Naive thymus-derived CD8-positive, alpha-beta T cell (primary cell): ENCODE results near the gene BTBD8. TPM values are rescaled to one million over a fixed set of nuclear protein-coding genes. Genes with fewer than 3 reads are reported as not detected.

Source experiments
- ATAC-seq, 2 donors: fragments of 150-1000 bp; cut with Tn5 transposase in 1 of 2; sonication (Bioruptor Pico), chemical (Tn5 transposase) in 1 of 2; 1 replicate in 1 of 2; 2 replicates in 1 of 2; pipeline ENCODE4 v1.10.0; 2021; ENCODE audit warnings: mild to moderate bottlenecking in 2 of 2, moderate library complexity in 2 of 2
- POLR2A ChIA-PET: fragments of 350-600 bp; sonication (Branson Sonifier 250); formaldehyde crosslinking; loops from one replicate; lab custom pipeline; 2021; ENCODE audit warnings: antibody characterized with exemption; lab: Charles Lee
- DNase-seq, 10 donors: peaks; one replicate each; pipeline versions ENCODE4 v3.0.0 to v3.0.0-alpha.2; 2020 to 2022
- H3K27ac Mint-ChIP-seq, 10 donors: one replicate each; pipeline ENCODE4 v1.8.0; 2020 to 2022; ENCODE audit warnings: mild to moderate bottlenecking in 10 of 10, mixed read lengths in 10 of 10, moderate library complexity in 4 of 10, inconsistent platforms in 1 of 10
- H3K27me3 Mint-ChIP-seq, 5 donors: one replicate each; pipeline ENCODE4 v1.8.0; 2021 to 2022; ENCODE audit warnings: mixed read lengths in 5 of 5
- H3K36me3 Mint-ChIP-seq, 3 donors: one replicate each; pipeline ENCODE4 v1.8.0; 2020 to 2022; ENCODE audit warnings: mixed read lengths in 3 of 3, mild to moderate bottlenecking in 2 of 3, inconsistent platforms in 1 of 3
- H3K4me1 Mint-ChIP-seq, 4 donors: one replicate each; pipeline ENCODE4 v1.8.0; 2021 to 2022; ENCODE audit warnings: mixed read lengths in 4 of 4
- H3K4me3 Mint-ChIP-seq, 10 donors: one replicate each; pipeline ENCODE4 v1.8.0; 2020 to 2022; ENCODE audit warnings: mild to moderate bottlenecking in 10 of 10, mixed read lengths in 10 of 10, moderate library complexity in 6 of 10, inconsistent platforms in 1 of 10
- H3K9me3 Mint-ChIP-seq, 9 donors: one replicate each; pipeline ENCODE4 v1.8.0; 2020 to 2022; ENCODE audit warnings: mixed read lengths in 9 of 9, mild to moderate bottlenecking in 3 of 9, inconsistent platforms in 1 of 9, moderate library complexity in 1 of 9
- polyA plus RNA-seq, 3 donors: library from polyadenylated mRNA; unstranded; fragments of 300-500 nt; fragmentation: Illumina TruSeq; gene quantifications; one replicate each; pipeline ENCODE4 v1.2.3, GENCODE V29; 2021
- total RNA-seq, 8 experiments: library from RNA in 2 of 8; stranded (reverse) in 2 of 8; gene quantifications; one replicate each; pipeline ENCODE4 v1.2.3 and lab custom pipeline; 2021 to 2026

Gene BTBD8
- total and polyA plus RNA-seq, 5 experiments from 2014 or later = 0.22 to 8.5 (median 2.0) TPM

- POLR2A ChIA-PET = no interaction called here
- H3K9me3 Mint-ChIP-seq = no peaks in the 10 kb centered on the region
- DNase-seq (no peak), ATAC-seq (no peak)
- peak overlapping the region in 1 of 10 donors; percentile 23 for H3K27ac Mint-ChIP-seq
- H3K27me3 Mint-ChIP-seq = no peaks in the 10 kb centered on the region
- H3K4me1 Mint-ChIP-seq = peaks cover 0 to 2% (median under 1%) of the 10 kb centered on the region in 4 donors
- H3K36me3 Mint-ChIP-seq = peaks cover 8 to 19% (median 15%) of the 10 kb centered on the region in 3 donors
- H3K4me3 Mint-ChIP-seq = no peak overlapping the region
These were observed 15.7 kb downstream of the BTBD8 start for GRCh38 chr1:92095874-92096273.

- ATAC-seq = no peak
- no peaks in the 10 kb centered on the region for H3K9me3 Mint-ChIP-seq
- no peaks in the 10 kb centered on the region for H3K27me3 Mint-ChIP-seq
- H3K27ac Mint-ChIP-seq = no peak overlapping the region
- POLR2A ChIA-PET = no interaction called here
- peaks cover 4 to 20% (median 19%) of the 10 kb centered on the region in 3 donors for H3K36me3 Mint-ChIP-seq
- H3K4me1 Mint-ChIP-seq = peaks cover 0 to 2% (median under 1%) of the 10 kb centered on the region in 4 donors
- H3K4me3 Mint-ChIP-seq = no peak overlapping the region
- DNase-seq = no peak
These were observed 16.2 kb downstream of the BTBD8 start for GRCh38 chr1:92096317-92096716.

GRCh38 chr1:92105546-92106081 is 25.5 kb downstream of the BTBD8 start:
- no peak for DNase-seq
- POLR2A ChIA-PET = no interaction called here
- no peaks in the 10 kb centered on the region for H3K27me3 Mint-ChIP-seq
- no peaks in the 10 kb centered on the region for H3K9me3 Mint-ChIP-seq
- no peaks in the 10 kb centered on the region for H3K4me1 Mint-ChIP-seq
- no peak overlapping the region for H3K4me3 Mint-ChIP-seq
- no peak overlapping the region for H3K27ac Mint-ChIP-seq
- peaks cover 0 to 36% (median 35%) of the 10 kb centered on the region in 3 donors for H3K36me3 Mint-ChIP-seq
- no peak for ATAC-seq

GRCh38 chr1:92108631-92109030 is 28.5 kb downstream of the BTBD8 start:
- POLR2A ChIA-PET = interaction anchor here (0.7 kb wide), 1 partner anchor 12 kb away, joined by 4 read pairs; no protein-coding TSS in a partner anchor
- H3K27me3 Mint-ChIP-seq = no peaks in the 10 kb centered on the region
- no peak overlapping the region for H3K4me3 Mint-ChIP-seq
- no peak for ATAC-seq
- H3K36me3 Mint-ChIP-seq = peaks cover 0 to 24% (median 17%) of the 10 kb centered on the region in 3 donors
- no peak for DNase-seq
- H3K4me1 Mint-ChIP-seq = no peaks in the 10 kb centered on the region
- no peak overlapping the region for H3K27ac Mint-ChIP-seq
- no peaks in the 10 kb centered on the region for H3K9me3 Mint-ChIP-seq

GRCh38 chr1:92117526-92117925 is 37.4 kb downstream of the BTBD8 start:
- ATAC-seq (peak in 1 of 2 donors; percentile 27), DNase-seq (peak in 2 of 10 donors; percentile 2)
- Mint-ChIP-seq H3K27me3 (no peaks in the 10 kb centered on the region), H3K4me1 (peaks cover 0 to 16% (median 7%) of the 10 kb centered on the region in 4 donors), H3K9me3 (no peaks in the 10 kb centered on the region), H3K4me3 (no peak overlapping the region), H3K27ac (peak overlapping the region in 2 of 10 donors; percentile 4 to 13), H3K36me3 (peaks cover 0 to 2% (median 0%) of the 10 kb centered on the region in 3 donors)
- POLR2A ChIA-PET = no interaction called here

GRCh38 chr1:92118826-92119225 is 38.7 kb downstream of the BTBD8 start:
- peaks cover 0 to 16% (median 8%) of the 10 kb centered on the region in 4 donors for H3K4me1 Mint-ChIP-seq

GRCh38 chr1:92123868-92124267 is 43.7 kb downstream of the BTBD8 start:
- POLR2A ChIA-PET = no interaction called here
- H3K4me1 Mint-ChIP-seq = peaks cover under 1 to 8% (median 6%) of the 10 kb centered on the region in 4 donors
- no peak overlapping the region for H3K27ac Mint-ChIP-seq
- H3K9me3 Mint-ChIP-seq = no peaks in the 10 kb centered on the region
- DNase-seq (no peak), ATAC-seq (no peak)
- H3K36me3 Mint-ChIP-seq = peaks cover 3 to 24% (median 4%) of the 10 kb centered on the region in 3 donors
- H3K4me3 Mint-ChIP-seq = no peak overlapping the region
- no peaks in the 10 kb centered on the region for H3K27me3 Mint-ChIP-seq

More at GRCh38 chr1:92118826-92119225, 38.7 kb downstream of the BTBD8 start:
- DNase-seq = no peak
- no peak overlapping the region for H3K4me3 Mint-ChIP-seq
- H3K27ac Mint-ChIP-seq = no peak overlapping the region
- peaks cover 0 to 8% (median 0%) of the 10 kb centered on the region in 3 donors for H3K36me3 Mint-ChIP-seq
- POLR2A ChIA-PET = no interaction called here
- no peaks in the 10 kb centered on the region for H3K27me3 Mint-ChIP-seq
- no peak for ATAC-seq
- no peaks in the 10 kb centered on the region for H3K9me3 Mint-ChIP-seq

- no peak overlapping the region for H3K4me3 Mint-ChIP-seq
- ATAC-seq (no peak), DNase-seq (no peak)
- H3K27me3 Mint-ChIP-seq = no peaks in the 10 kb centered on the region
- no peaks in the 10 kb centered on the region for H3K9me3 Mint-ChIP-seq
- H3K36me3 Mint-ChIP-seq = peaks cover 10 to 30% (median 11%) of the 10 kb centered on the region in 3 donors
- peaks cover 0 to 8% (median 6%) of the 10 kb centered on the region in 4 donors for H3K4me1 Mint-ChIP-seq
- peak overlapping the region in 2 of 10 donors; percentile 22 to 56 for H3K27ac Mint-ChIP-seq
- POLR2A ChIA-PET = no interaction called here
These were observed 45.1 kb downstream of the BTBD8 start for GRCh38 chr1:92125204-92125603.

- Mint-ChIP-seq H3K27me3 (no peaks in the 10 kb centered on the region), H3K36me3 (peaks cover 11 to 33% (median 17%) of the 10 kb centered on the region in 3 donors), H3K4me3 (no peak overlapping the region), H3K4me1 (peaks cover 0 to 8% (median 6%) of the 10 kb centered on the region in 4 donors), H3K27ac (no peak overlapping the region), H3K9me3 (no peaks in the 10 kb centered on the region)
- ATAC-seq = no peak
- DNase-seq = no peak
- POLR2A ChIA-PET = no interaction called here
These were observed 45.9 kb downstream of the BTBD8 start for GRCh38 chr1:92126088-92126487.

GRCh38 chr1:92134331-92134730 is 54.2 kb downstream of the BTBD8 start:
- ATAC-seq = no peak
- no peaks in the 10 kb centered on the region for H3K4me1 Mint-ChIP-seq
- H3K27ac Mint-ChIP-seq = no peak overlapping the region
- H3K4me3 Mint-ChIP-seq = no peak overlapping the region
- peaks cover 11 to 41% (median 26%) of the 10 kb centered on the region in 3 donors for H3K36me3 Mint-ChIP-seq
- no peaks in the 10 kb centered on the region for H3K27me3 Mint-ChIP-seq
- POLR2A ChIA-PET = no interaction called here
- H3K9me3 Mint-ChIP-seq = no peaks in the 10 kb centered on the region
- no peak for DNase-seq

- no peak for DNase-seq
- H3K4me3 Mint-ChIP-seq = no peak overlapping the region
- ATAC-seq = no peak
- peaks cover 4 to 32% (median 11%) of the 10 kb centered on the region in 3 donors for H3K36me3 Mint-ChIP-seq
- POLR2A ChIA-PET = no interaction called here
- H3K4me1 Mint-ChIP-seq = no peaks in the 10 kb centered on the region
- no peaks in the 10 kb centered on the region for H3K9me3 Mint-ChIP-seq
- H3K27me3 Mint-ChIP-seq = no peaks in the 10 kb centered on the region
- no peak overlapping the region for H3K27ac Mint-ChIP-seq
These were observed 56.2 kb downstream of the BTBD8 start for GRCh38 chr1:92136341-92136740.

- H3K36me3 Mint-ChIP-seq = peaks cover 41 to 48% (median 42%) of the 10 kb centered on the region in 3 donors
- ATAC-seq = no peak
- no peak for DNase-seq
- POLR2A ChIA-PET = no interaction called here
- H3K9me3 Mint-ChIP-seq = peaks cover 12 to 43% (median 29%) of the 10 kb centered on the region in 9 donors
- peaks cover 0 to 2% (median 0%) of the 10 kb centered on the region in 4 donors for H3K4me1 Mint-ChIP-seq
- no peak overlapping the region for H3K27ac Mint-ChIP-seq
- H3K27me3 Mint-ChIP-seq = no peaks in the 10 kb centered on the region
- no peak overlapping the region for H3K4me3 Mint-ChIP-seq
These were observed 74.8 kb downstream of the BTBD8 start for GRCh38 chr1:92154934-92155333.

- no peak for DNase-seq
- H3K4me3 Mint-ChIP-seq = no peak overlapping the region
These were observed 79.4 kb downstream of the BTBD8 start for GRCh38 chr1:92159593-92159992.

More at GRCh38 chr1:92159593-92159992, 79.4 kb downstream of the BTBD8 start:
- POLR2A ChIA-PET = no interaction called here
- no peaks in the 10 kb centered on the region for H3K27me3 Mint-ChIP-seq
- H3K9me3 Mint-ChIP-seq = peaks cover 18 to 50% (median 35%) of the 10 kb centered on the region in 9 donors
- H3K27ac Mint-ChIP-seq = no peak overlapping the region
- no peak for ATAC-seq
- H3K36me3 Mint-ChIP-seq = peaks cover 48 to 68% (median 60%) of the 10 kb centered on the region in 3 donors
- H3K4me1 Mint-ChIP-seq = no peaks in the 10 kb centered on the region
